ENCODE data around the gene ACSF3.
A peak's percentile ranks its signal among the peaks of the same experiment; 100 is the strongest.

Gene ACSF3

GRCh38 chr16:89153848-89154271 is 60.2 kb downstream of the ACSF3 start:
- H2AFZ ChIP-seq (ENCODE audit: insufficient read depth, low read length, poor library complexity), result no peak overlapping the region
- no peak overlapping the region for H4K91ac ChIP-seq (ENCODE audit: low read depth, low read length)
- H3K4me2 ChIP-seq (ENCODE audit: low read length), result no peak overlapping the region
- no peaks in the 10 kb centered on the region for H3K27me3 ChIP-seq (ENCODE audit: insufficient read depth, low read length)
- H3K9me3 ChIP-seq (ENCODE audit: insufficient read depth, low read depth, low read length), result peaks cover 7% of the 10 kb centered on the region
- no peak overlapping the region for H4K8ac ChIP-seq (ENCODE audit: low read depth, low read length)
- no peak overlapping the region for H2BK12ac ChIP-seq (ENCODE audit: low read length)
- no peak overlapping the region for H3K9ac ChIP-seq (ENCODE audit: low read length)
- H3K14ac ChIP-seq (ENCODE audit: low read length), result no peak overlapping the region
- no peak overlapping the region for H3K23ac ChIP-seq (ENCODE audit: low read length)
- H3K27ac ChIP-seq (ENCODE audit: low read depth, low read length), result no peak overlapping the region
- no peak overlapping the region for H3K4me3 ChIP-seq (ENCODE audit: low read depth, low read length)
- no peak overlapping the region for H2AK5ac ChIP-seq (ENCODE audit: low read length)
- peaks cover 5 to 11% of the 10 kb centered on the region in 2 experiments for H3K36me3 ChIP-seq (ENCODE audit: control insufficient read depth in 1 of 2, insufficient read depth in 2 of 2, low read length in 2 of 2)
- H3K4me1 ChIP-seq (ENCODE audit: control insufficient read depth in 1 of 2, insufficient read depth in 2 of 2, low read length in 2 of 2), result peaks cover 21 to 22% of the 10 kb centered on the region in 2 experiments
- no peaks in the 10 kb centered on the region for H3K79me1 ChIP-seq (ENCODE audit: low read length)
- H4K12ac ChIP-seq (ENCODE audit: low read depth, low read length), result no peak overlapping the region
- H2BK120ac ChIP-seq (ENCODE audit: insufficient read depth, low read length, poor library complexity), result no peak overlapping the region
- H3K79me2 ChIP-seq (ENCODE audit: control insufficient read depth, insufficient read depth, low read length, poor library complexity), result no peaks in the 10 kb centered on the region
- no peak overlapping the region for H3K4ac ChIP-seq (ENCODE audit: low read depth, low read length)
- no CpG with 5 or more reads among the region's 19 CpGs for WGBS (ENCODE audit: extremely low coverage, insufficient coverage, insufficient read length)
- no peak overlapping the region for H2BK5ac ChIP-seq (ENCODE audit: low read depth, low read length, poor library complexity)
- no peak overlapping the region for H3K18ac ChIP-seq (ENCODE audit: low read length)
- DNase-seq, result peak in 1 of 2 donors; percentile 44

GRCh38 chr16:89154390-89155183 is 60.9 kb downstream of the ACSF3 start:
- H3K18ac ChIP-seq (ENCODE audit: low read length), result no peak overlapping the region

DNA sequence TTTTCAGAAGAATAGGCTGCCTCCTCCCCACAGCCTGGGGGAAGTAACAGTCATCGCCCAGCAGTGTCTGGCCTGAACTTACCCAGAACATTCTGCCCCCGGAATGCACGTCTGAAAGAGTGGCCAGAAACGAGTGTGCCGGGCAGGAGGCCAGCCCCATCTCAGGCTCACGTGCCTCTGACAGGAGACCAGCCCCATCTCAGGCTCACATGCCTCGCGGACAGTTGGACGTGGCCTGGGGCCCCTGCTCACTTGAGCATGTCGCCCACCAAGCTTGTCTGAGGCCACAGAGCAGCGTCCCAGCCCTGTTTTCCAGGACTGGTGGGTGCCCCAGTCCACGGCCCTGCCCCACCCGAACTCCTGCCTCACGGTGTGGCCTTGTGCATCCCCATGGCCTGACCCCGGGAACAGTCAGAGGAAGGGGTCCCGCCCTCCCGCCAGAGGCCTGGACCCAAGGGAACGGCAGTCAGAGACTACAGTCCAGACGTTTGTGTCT is 61.6 kb downstream of the ACSF3 start:
- WGBS (ENCODE audit: extremely low coverage, insufficient coverage, insufficient read length), result no CpG with 5 or more reads among the region's 19 CpGs
- H2AK5ac ChIP-seq (ENCODE audit: low read length), result no peak overlapping the region
- H3K4me3 ChIP-seq (ENCODE audit: low read depth, low read length), result no peak overlapping the region
- no peak overlapping the region for H3K9ac ChIP-seq (ENCODE audit: low read length)
- H4K91ac ChIP-seq (ENCODE audit: low read depth, low read length), result peak overlapping the region; percentile 32
- no peak overlapping the region for H2BK120ac ChIP-seq (ENCODE audit: insufficient read depth, low read length, poor library complexity)
- no peak overlapping the region for H3K14ac ChIP-seq (ENCODE audit: low read length)
- peak overlapping the region; percentile 27 for H2AFZ ChIP-seq (ENCODE audit: insufficient read depth, low read length, poor library complexity)
- no peak overlapping the region for H3K4ac ChIP-seq (ENCODE audit: low read depth, low read length)
- H3K79me1 ChIP-seq (ENCODE audit: low read length), result no peaks in the 10 kb centered on the region
- H3K4me2 ChIP-seq (ENCODE audit: low read length), result no peak overlapping the region
- peak overlapping the region; percentile 4 for H3K18ac ChIP-seq (ENCODE audit: low read length)
- no peaks in the 10 kb centered on the region for H3K79me2 ChIP-seq (ENCODE audit: control insufficient read depth, insufficient read depth, low read length, poor library complexity)
- H3K27ac ChIP-seq (ENCODE audit: low read depth, low read length), result no peak overlapping the region
- peaks cover 15% of the 10 kb centered on the region for H3K9me3 ChIP-seq (ENCODE audit: insufficient read depth, low read depth, low read length)
- H2BK5ac ChIP-seq (ENCODE audit: low read depth, low read length, poor library complexity), result no peak overlapping the region
- H4K8ac ChIP-seq (ENCODE audit: low read depth, low read length), result no peak overlapping the region
- no peak for DNase-seq
- no peak overlapping the region for H2BK12ac ChIP-seq (ENCODE audit: low read length)
- H3K23ac ChIP-seq (ENCODE audit: low read length), result no peak overlapping the region
- peaks cover 21 to 22% of the 10 kb centered on the region in 2 experiments for H3K4me1 ChIP-seq (ENCODE audit: control insufficient read depth in 1 of 2, insufficient read depth in 2 of 2, low read length in 2 of 2)
- peaks cover 2 to 9% of the 10 kb centered on the region in 2 experiments for H3K36me3 ChIP-seq (ENCODE audit: control insufficient read depth in 1 of 2, insufficient read depth in 2 of 2, low read length in 2 of 2)
- H3K27me3 ChIP-seq (ENCODE audit: insufficient read depth, low read length), result no peaks in the 10 kb centered on the region
- peak overlapping the region; percentile 61 for H4K12ac ChIP-seq (ENCODE audit: low read depth, low read length)

More at GRCh38 chr16:89154390-89155183, 60.9 kb downstream of the ACSF3 start:
- H3K79me1 ChIP-seq (ENCODE audit: low read length), result no peaks in the 10 kb centered on the region
- H3K4me2 ChIP-seq (ENCODE audit: low read length), result no peak overlapping the region
- no peak overlapping the region for H2BK12ac ChIP-seq (ENCODE audit: low read length)
- H2AK5ac ChIP-seq (ENCODE audit: low read length), result no peak overlapping the region
- H3K14ac ChIP-seq (ENCODE audit: low read length), result no peak overlapping the region
- no peaks in the 10 kb centered on the region for H3K27me3 ChIP-seq (ENCODE audit: insufficient read depth, low read length)
- no peak overlapping the region for H2BK5ac ChIP-seq (ENCODE audit: low read depth, low read length, poor library complexity)
- no peak overlapping the region for H3K27ac ChIP-seq (ENCODE audit: low read depth, low read length)
- H3K4ac ChIP-seq (ENCODE audit: low read depth, low read length), result no peak overlapping the region
- H3K4me1 ChIP-seq (ENCODE audit: control insufficient read depth in 1 of 2, insufficient read depth in 2 of 2, low read length in 2 of 2), result peaks cover 21 to 22% of the 10 kb centered on the region in 2 experiments
- H4K8ac ChIP-seq (ENCODE audit: low read depth, low read length), result no peak overlapping the region
- DNase-seq, result no peak
- H3K23ac ChIP-seq (ENCODE audit: low read length), result no peak overlapping the region
- no peaks in the 10 kb centered on the region for H3K79me2 ChIP-seq (ENCODE audit: control insufficient read depth, insufficient read depth, low read length, poor library complexity)
- H3K9ac ChIP-seq (ENCODE audit: low read length), result no peak overlapping the region
- no CpG with 5 or more reads among the region's 24 CpGs for WGBS (ENCODE audit: extremely low coverage, insufficient coverage, insufficient read length)
- H3K9me3 ChIP-seq (ENCODE audit: insufficient read depth, low read depth, low read length), result peaks cover 13% of the 10 kb centered on the region
- H3K36me3 ChIP-seq (ENCODE audit: control insufficient read depth in 1 of 2, insufficient read depth in 2 of 2, low read length in 2 of 2), result peaks cover 5 to 11% of the 10 kb centered on the region in 2 experiments
- no peak overlapping the region for H2AFZ ChIP-seq (ENCODE audit: insufficient read depth, low read length, poor library complexity)
- no peak overlapping the region for H4K12ac ChIP-seq (ENCODE audit: low read depth, low read length)
- H4K91ac ChIP-seq (ENCODE audit: low read depth, low read length), result no peak overlapping the region
- H2BK120ac ChIP-seq (ENCODE audit: insufficient read depth, low read length, poor library complexity), result no peak overlapping the region
- no peak overlapping the region for H3K4me3 ChIP-seq (ENCODE audit: low read depth, low read length)

DNA sequence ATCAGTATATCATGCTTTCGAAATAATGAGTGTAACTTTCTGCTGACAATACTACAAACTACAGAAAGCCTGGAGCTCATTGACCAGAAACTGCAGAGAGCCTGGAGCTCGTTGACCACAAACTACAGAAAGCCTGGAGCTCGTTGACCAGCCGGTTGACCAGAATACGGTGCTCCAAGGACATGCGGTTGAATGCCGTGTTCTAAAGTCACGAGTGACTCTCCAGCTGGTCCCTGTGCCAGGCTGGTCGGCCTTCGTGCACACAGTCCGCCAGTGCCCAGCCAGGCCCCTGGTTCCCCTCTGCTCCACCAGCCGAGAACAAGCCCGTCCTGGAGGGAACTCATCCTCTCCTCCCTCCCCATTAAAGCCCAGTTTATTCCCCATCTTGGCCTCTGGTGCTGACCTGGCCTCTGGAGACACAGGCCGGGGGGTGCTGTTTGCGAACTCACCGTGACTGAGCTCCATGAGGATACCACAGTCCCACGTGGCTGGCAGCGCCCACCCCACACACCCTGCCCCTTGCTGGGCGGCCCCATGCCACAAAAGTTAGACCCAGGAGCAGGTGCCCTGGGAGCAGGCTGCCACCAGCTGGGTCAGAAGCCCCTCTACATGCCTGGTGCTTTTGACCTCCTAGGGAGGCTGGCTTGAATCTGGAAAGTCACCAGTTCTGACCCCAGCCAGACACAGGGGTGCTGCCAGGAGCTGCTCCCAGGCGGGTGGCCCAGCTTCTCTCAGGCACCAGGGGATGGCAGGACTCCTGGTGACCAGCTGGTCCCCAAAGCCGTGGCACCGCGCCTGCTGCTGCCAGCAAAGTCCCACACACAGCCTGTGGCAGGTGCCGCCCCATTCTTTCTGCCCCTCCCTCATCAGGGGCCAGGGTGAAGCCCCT is 62.4 kb downstream of the ACSF3 start:
- WGBS (ENCODE audit: extremely low coverage, insufficient coverage, insufficient read length), result no CpG with 5 or more reads among the region's 24 CpGs
- Histone ChIP-seq H3K4me2 (ENCODE audit: low read length) (no peak overlapping the region), H2BK12ac (ENCODE audit: low read length) (no peak overlapping the region), H3K23ac (ENCODE audit: low read length) (no peak overlapping the region), H3K4ac (ENCODE audit: low read depth, low read length) (no peak overlapping the region), H4K91ac (ENCODE audit: low read depth, low read length) (no peak overlapping the region), H3K79me1 (ENCODE audit: low read length) (no peaks in the 10 kb centered on the region), H2AFZ (ENCODE audit: insufficient read depth, low read length, poor library complexity) (no peak overlapping the region), H3K36me3 (ENCODE audit: control insufficient read depth in 1 of 2, insufficient read depth in 2 of 2, low read length in 2 of 2) (peaks cover 0 to 3% of the 10 kb centered on the region in 2 experiments), H2BK5ac (ENCODE audit: low read depth, low read length, poor library complexity) (no peak overlapping the region), H4K8ac (ENCODE audit: low read depth, low read length) (no peak overlapping the region), H3K9me3 (ENCODE audit: insufficient read depth, low read depth, low read length) (peaks cover 15% of the 10 kb centered on the region), H3K27me3 (ENCODE audit: insufficient read depth, low read length) (no peaks in the 10 kb centered on the region), H3K4me3 (ENCODE audit: low read depth, low read length) (no peak overlapping the region), H3K27ac (ENCODE audit: low read depth, low read length) (no peak overlapping the region), H4K12ac (ENCODE audit: low read depth, low read length) (no peak overlapping the region), H3K9ac (ENCODE audit: low read length) (no peak overlapping the region), H3K4me1 (ENCODE audit: control insufficient read depth in 1 of 2, insufficient read depth in 2 of 2, low read length in 2 of 2) (peaks cover 21 to 22% of the 10 kb centered on the region in 2 experiments), H2BK120ac (ENCODE audit: insufficient read depth, low read length, poor library complexity) (no peak overlapping the region), H3K18ac (ENCODE audit: low read length) (no peak overlapping the region), H3K14ac (ENCODE audit: low read length) (no peak overlapping the region), H2AK5ac (ENCODE audit: low read length) (no peak overlapping the region), H3K79me2 (ENCODE audit: control insufficient read depth, insufficient read depth, low read length, poor library complexity) (no peaks in the 10 kb centered on the region)
- no peak for DNase-seq
